ENCODE measurements around the gene GALNT9.
A peak's percentile ranks its signal among the peaks of the same experiment; 100 is the strongest.
"Not testable (repeated sequence)": the region's sequence is repeated elsewhere in the genome, so short reads cannot be mapped to it uniquely, and the experiment has no call there.

The GALNT9 gene

GRCh38 chr12:132230381-132230780 is 99.0 kb downstream of the GALNT9 start:
- DNase-seq (ENCODE audit: low spot score) = no peak

GRCh38 chr12:132229926-132230325 is 99.5 kb downstream of the GALNT9 start:
- no peak for DNase-seq (ENCODE audit: low spot score)

GRCh38 chr12:132229193-132229760 is 100.1 kb downstream of the GALNT9 start:
- DNase-seq (ENCODE audit: low spot score) = no peak

GRCh38 chr12:132228476-132229192 is 100.8 kb downstream of the GALNT9 start:
- no peak for DNase-seq (ENCODE audit: low spot score)

- no peak for DNase-seq (ENCODE audit: low spot score)
These were observed 101.5 kb downstream of the GALNT9 start for GRCh38 chr12:132227782-132228475.

GRCh38 chr12:132227118-132227517 is 102.3 kb downstream of the GALNT9 start:
- no peak for DNase-seq (ENCODE audit: low spot score)

- DNase-seq (ENCODE audit: low spot score) = no peak
These were observed 102.8 kb downstream of the GALNT9 start for GRCh38 chr12:132226604-132227003.

GRCh38 chr12:132225214-132225613 is 104.2 kb downstream of the GALNT9 start:
- DNase-seq (ENCODE audit: low spot score) = no peak

- DNase-seq (ENCODE audit: low spot score) = no peak
These were observed 104.9 kb downstream of the GALNT9 start for GRCh38 chr12:132224484-132224883.

GRCh38 chr12:132222808-132223173 is 106.6 kb downstream of the GALNT9 start:
- no peak for DNase-seq (ENCODE audit: low spot score)

- DNase-seq (ENCODE audit: low spot score) = peak; percentile 38
These were observed 107.1 kb downstream of the GALNT9 start for GRCh38 chr12:132222096-132222807.

GRCh38 chr12:132219761-132220160 is 109.6 kb downstream of the GALNT9 start:
- DNase-seq (ENCODE audit: low spot score) = not testable (repeated sequence)

- no peak for DNase-seq (ENCODE audit: low spot score)
These were observed 110.1 kb downstream of the GALNT9 start for GRCh38 chr12:132219323-132219722.

- DNase-seq (ENCODE audit: low spot score) = peak; percentile 24
These were observed 110.5 kb downstream of the GALNT9 start for GRCh38 chr12:132218915-132219314.

GRCh38 chr12:132218527-132218875 is 110.9 kb downstream of the GALNT9 start:
- DNase-seq (ENCODE audit: low spot score) = no peak

- no peak for DNase-seq (ENCODE audit: low spot score)
These were observed 111.4 kb downstream of the GALNT9 start for GRCh38 chr12:132217800-132218526.

GRCh38 chr12:132217371-132217770 is 112.0 kb downstream of the GALNT9 start:
- DNase-seq (ENCODE audit: low spot score) = no peak

- DNase-seq (ENCODE audit: low spot score) = no peak
These were observed 112.9 kb downstream of the GALNT9 start for GRCh38 chr12:132216354-132216987.

GRCh38 chr12:132215299-132215989 is 113.9 kb downstream of the GALNT9 start:
- no peak for DNase-seq (ENCODE audit: low spot score)

GRCh38 chr12:132214891-132215290 is 114.5 kb downstream of the GALNT9 start:
- DNase-seq (ENCODE audit: low spot score) = no peak

GRCh38 chr12:132214161-132214476 is 115.3 kb downstream of the GALNT9 start:
- DNase-seq (ENCODE audit: low spot score) = no peak

All from AG08395 (cell line).